K562 (cell line): ENCODE data around the gene ADTRP. TPM values are rescaled to one million over a fixed set of nuclear protein-coding genes. Genes with fewer than 3 reads are reported as not detected.

Experiments used
- HMG20A ChIP-seq: fragments of 450-650 bp; formaldehyde crosslinking; conservative IDR thresholded peaks from 2 replicates; pipeline ENCODE4 v1.4.0; 2020; ENCODE audit warnings: mild to moderate bottlenecking, mixed read lengths
- SIN3A ChIP-seq, 2 experiments: fragments of 150-350 bp in 1 of 2; IDR thresholded peaks; 2 replicates each; pipeline ENCODE4 v1.6.1; 2011 to 2016; ENCODE audit warnings: borderline replicate concordance in 2 of 2, low read depth in 2 of 2, low read length in 2 of 2, mild to moderate bottlenecking in 2 of 2, moderate library complexity in 2 of 2; ENCODE audit not compliant: control insufficient read depth in 1 of 2
- ZFP30 ChIP-seq: fragments of 250-450 bp; sonication (Bioruptor Pico); IDR thresholded peaks from 2 replicates; pipeline ENCODE4 v1.8.0; 2022; ENCODE audit warnings: moderate library complexity, mild to moderate bottlenecking, inconsistent platforms, borderline replicate concordance
- ZNF282 ChIP-seq: sonication (generic); formaldehyde crosslinking; IDR thresholded peaks from 2 replicates; pipeline ENCODE4 v1.8.1; 2023; ENCODE audit warnings: missing genetic modification reagents
- ZNF407 ChIP-seq: fragments of 450-650 bp; IDR thresholded peaks from 2 replicates; pipeline ENCODE4 v1.6.1; 2016; ENCODE audit warnings: low read depth
- polyA plus RNA-seq, 8 experiments: library from polyadenylated mRNA; depleted of rRNA in 4 of 8; stranded (reverse) in 5 of 8; unstranded in 3 of 8; fragments of >200 nt; fragmentation: Nextera tagmentation in 2 of 8; fragmentation: Illumina TruSeq in 1 of 8; extraction: Ambion mirVana in 2 of 8; extraction: Trizol in 1 of 8; gene quantifications; 2 replicates each; pipeline versions ENCODE4 v1.2.1 to v1.2.3, GENCODE V29; 2011 to 2014; ENCODE audit warnings: inconsistent platforms in 1 of 8, missing spikeins in 1 of 8
- total RNA-seq, 7 experiments: library from RNA; depleted of rRNA in 6 of 7; stranded (reverse); fragments of >200 nt in 6 of 7; fragmentation: Illumina TruSeq in 2 of 7; extraction: Trizol in 2 of 7; gene quantifications; 2 replicates each; pipeline versions ENCODE4 v1.2.1 to v1.2.3, GENCODE V29; 2011 to 2021; ENCODE audit warnings: low replicate concordance in 1 of 7

The ADTRP gene
- total and polyA plus RNA-seq, 9 of the 15 experiments (the other 6 are each of a cell fraction or from before 2014, with no cell fraction given) = 7.4 to 24.0 (median 13.6) TPM

- no peak for TF ChIP-seq ZNF407
- no peak for TF ChIP-seq SIN3A (IDR thresholded peaks at IDR 0.05; ENCODE audit: borderline replicate concordance in 2 of 2, control insufficient read depth in 1 of 2, low read depth in 2 of 2, low read length in 2 of 2)
- no peak for TF ChIP-seq ZNF282 (CRISPR knock-in tag)
- no peak for TF ChIP-seq HMG20A
- no peak for TF ChIP-seq ZFP30 (CRISPR knock-in tag)
These were observed 23.9 kb downstream of the ADTRP start (continued) for GRCh38 chr6:11754625-11755271.
